ENCODE measurements around the gene ARHGAP10.

DNA sequence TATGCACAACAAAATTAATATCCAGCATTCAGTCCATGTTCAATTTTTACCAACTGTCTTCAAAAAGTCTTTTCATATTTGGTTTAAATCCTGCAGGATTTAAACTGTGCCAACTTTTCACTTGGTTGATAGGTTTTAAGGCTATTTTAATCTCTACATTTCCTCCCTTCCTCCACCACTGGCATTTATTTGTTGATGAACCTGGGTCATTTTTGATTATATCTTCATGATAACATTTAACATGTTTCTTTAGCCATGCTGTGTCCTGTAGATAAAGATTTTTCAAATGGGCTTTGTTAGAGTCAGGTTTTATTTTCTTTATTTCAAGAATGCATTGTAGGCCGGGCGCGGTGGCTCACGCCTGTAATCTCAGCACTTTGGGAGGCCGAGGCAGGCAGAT is 216.4 kb downstream of the ARHGAP10 start:
- TF ChIP-seq GATA2 (IDR thresholded peaks at IDR 0.05; ENCODE audit: low read depth, low read length), result no peak
- no peak for TF ChIP-seq GATA3 (IDR thresholded peaks at IDR 0.05; ENCODE audit: low read depth, low read length)

Data from SH-SY5Y (cell line).